Measurements from ENCODE around the gene SEPHS1.
"Not testable (repeated sequence)": the region's sequence is repeated elsewhere in the genome, so short reads cannot be mapped to it uniquely, and the experiment has no call there.

Gene SEPHS1

DNA sequence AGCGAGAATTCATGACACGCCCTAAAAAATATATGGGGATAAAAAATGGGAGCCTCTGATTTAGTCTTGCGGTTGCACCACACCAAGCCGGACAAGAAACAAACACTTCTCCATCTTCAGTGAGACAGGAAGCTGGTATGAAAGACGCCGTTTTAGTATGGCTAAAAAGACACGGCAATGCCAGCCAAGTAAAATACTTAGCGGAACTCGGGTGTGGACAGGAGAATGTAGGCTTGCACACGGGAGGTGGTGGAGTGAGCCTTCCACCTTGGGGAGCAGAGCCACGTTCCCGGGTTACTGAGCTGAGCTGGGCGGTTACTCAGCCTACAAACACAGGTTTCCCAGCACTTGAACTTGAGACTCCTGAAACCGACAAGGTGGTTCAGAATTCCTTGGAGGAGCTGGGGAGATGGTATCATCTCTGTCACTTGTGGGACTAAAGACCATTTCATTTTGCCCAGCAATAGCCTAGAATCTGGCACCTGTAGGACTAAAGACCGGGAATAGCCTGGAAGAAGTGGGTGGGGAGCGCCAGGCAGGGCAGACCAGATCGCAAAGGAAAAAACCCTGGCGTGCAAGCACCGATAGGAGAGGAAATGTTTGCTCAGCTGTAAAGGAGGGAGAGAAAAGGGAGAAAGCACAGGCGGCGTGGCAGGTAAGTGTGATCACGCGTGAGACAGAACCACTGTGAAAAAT lies 34.8 kb upstream of the SEPHS1 start:
- DNase-seq, result no peak
- Histone ChIP-seq H3K4me3 (ENCODE audit: low read depth, low read length) (no peak overlapping the region), H3K36me3 (no peaks in the 10 kb centered on the region), H3K27me3 (ENCODE audit: insufficient read depth, low read depth, severe bottlenecking) (no peaks in the 10 kb centered on the region), H3K27ac (no peak overlapping the region), H3K9me3 (ENCODE audit: severe bottlenecking) (no peaks in the 10 kb centered on the region)
- TF ChIP-seq, protein P1, sequence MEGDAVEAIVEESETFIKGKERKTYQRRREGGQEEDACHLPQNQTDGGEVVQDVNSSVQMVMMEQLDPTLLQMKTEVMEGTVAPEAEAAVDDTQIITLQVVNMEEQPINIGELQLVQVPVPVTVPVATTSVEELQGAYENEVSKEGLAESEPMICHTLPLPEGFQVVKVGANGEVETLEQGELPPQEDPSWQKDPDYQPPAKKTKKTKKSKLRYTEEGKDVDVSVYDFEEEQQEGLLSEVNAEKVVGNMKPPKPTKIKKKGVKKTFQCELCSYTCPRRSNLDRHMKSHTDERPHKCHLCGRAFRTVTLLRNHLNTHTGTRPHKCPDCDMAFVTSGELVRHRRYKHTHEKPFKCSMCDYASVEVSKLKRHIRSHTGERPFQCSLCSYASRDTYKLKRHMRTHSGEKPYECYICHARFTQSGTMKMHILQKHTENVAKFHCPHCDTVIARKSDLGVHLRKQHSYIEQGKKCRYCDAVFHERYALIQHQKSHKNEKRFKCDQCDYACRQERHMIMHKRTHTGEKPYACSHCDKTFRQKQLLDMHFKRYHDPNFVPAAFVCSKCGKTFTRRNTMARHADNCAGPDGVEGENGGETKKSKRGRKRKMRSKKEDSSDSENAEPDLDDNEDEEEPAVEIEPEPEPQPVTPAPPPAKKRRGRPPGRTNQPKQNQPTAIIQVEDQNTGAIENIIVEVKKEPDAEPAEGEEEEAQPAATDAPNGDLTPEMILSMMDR (IDR thresholded peaks at IDR 0.05; ENCODE audit: low read depth, low read length), result no peak

DNA sequence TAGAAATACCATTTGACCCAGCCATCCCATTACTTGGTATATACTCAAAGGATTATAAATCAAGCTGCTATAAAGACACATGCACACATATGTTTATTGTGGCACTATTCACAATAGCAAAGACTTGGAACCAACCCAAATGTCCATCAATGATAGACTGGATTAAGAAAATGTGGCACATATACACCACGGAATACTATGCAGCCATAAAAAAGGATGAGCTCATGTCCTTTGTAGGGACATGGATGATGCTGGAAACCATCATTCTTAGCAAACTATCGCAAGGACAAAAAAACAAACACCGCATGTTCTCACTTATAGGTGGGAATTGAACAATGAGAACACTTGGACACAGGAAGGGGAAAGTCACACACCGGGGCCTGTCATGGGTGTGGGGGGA lies 31.0 kb upstream of the SEPHS1 start:
- not testable (repeated sequence) for H3K9me3 ChIP-seq (ENCODE audit: severe bottlenecking); DNase-seq; H3K27me3 ChIP-seq (ENCODE audit: insufficient read depth, low read depth, severe bottlenecking); H3K4me3 ChIP-seq (ENCODE audit: low read depth, low read length); H3K27ac ChIP-seq; H3K36me3 ChIP-seq

DNA sequence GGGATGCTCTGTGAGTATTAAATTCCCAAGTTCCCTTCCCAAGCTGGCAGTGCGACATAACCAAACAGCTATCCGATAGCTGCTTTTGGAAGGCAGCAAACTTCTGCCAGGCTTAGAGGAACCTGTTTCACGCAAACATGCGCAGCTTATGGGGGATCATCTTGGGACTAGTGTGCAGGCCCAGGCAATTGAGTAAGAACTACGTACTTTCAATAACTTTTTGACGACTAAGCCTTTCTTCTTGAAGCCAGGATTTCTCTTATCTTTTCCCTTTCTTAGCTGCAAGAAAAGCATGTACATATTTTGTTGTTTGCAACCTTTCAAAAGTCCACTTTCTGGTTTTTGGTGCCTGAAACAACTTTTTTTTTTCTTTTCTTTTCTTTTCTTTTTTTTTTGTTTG lies 28.7 kb upstream of the SEPHS1 start:
- TF ChIP-seq, protein P1 (IDR thresholded peaks at IDR 0.05; ENCODE audit: low read depth, low read length), result no peak
- no peaks in the 10 kb centered on the region for H3K36me3 ChIP-seq
- DNase-seq, result no peak
- H3K4me3 ChIP-seq (ENCODE audit: low read depth, low read length), result no peak overlapping the region
- H3K27me3 ChIP-seq (ENCODE audit: insufficient read depth, low read depth, severe bottlenecking), result no peaks in the 10 kb centered on the region
- H3K27ac ChIP-seq, result no peak overlapping the region
- H3K9me3 ChIP-seq (ENCODE audit: severe bottlenecking), result no peaks in the 10 kb centered on the region

DNA sequence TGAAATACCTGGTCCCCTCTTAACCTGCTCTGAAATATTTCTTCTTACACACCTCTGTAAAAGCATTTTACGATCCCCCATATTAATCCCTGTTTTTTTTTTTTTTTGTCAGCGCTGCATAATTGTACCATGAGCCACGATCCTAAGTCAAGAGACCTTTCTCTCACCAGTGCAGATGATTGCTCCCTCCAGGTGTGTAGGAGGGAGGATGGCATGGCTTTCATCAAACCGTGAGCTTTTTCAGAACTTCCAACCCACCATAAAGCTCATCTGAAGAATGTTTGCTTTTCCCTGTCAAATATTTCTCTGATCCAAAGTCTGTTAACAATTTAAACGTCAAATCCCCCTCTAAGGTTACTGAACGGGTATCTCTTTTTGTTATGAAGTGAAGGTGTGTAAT lies 28.2 kb upstream of the SEPHS1 start:
- Histone ChIP-seq H3K27ac (no peak overlapping the region), H3K9me3 (ENCODE audit: severe bottlenecking) (no peaks in the 10 kb centered on the region), H3K4me3 (ENCODE audit: low read depth, low read length) (no peak overlapping the region), H3K36me3 (no peaks in the 10 kb centered on the region), H3K27me3 (ENCODE audit: insufficient read depth, low read depth, severe bottlenecking) (no peaks in the 10 kb centered on the region)
- no peak for DNase-seq
- TF ChIP-seq, protein P1 (IDR thresholded peaks at IDR 0.05; ENCODE audit: low read depth, low read length), result no peak

GRCh38 chr10:13375791-13376190 lies 27.7 kb upstream of the SEPHS1 start:
- Histone ChIP-seq H3K36me3 (no peaks in the 10 kb centered on the region), H3K27me3 (ENCODE audit: insufficient read depth, low read depth, severe bottlenecking) (no peaks in the 10 kb centered on the region), H3K27ac (no peak overlapping the region), H3K4me3 (ENCODE audit: low read depth, low read length) (no peak overlapping the region), H3K9me3 (ENCODE audit: severe bottlenecking) (no peaks in the 10 kb centered on the region)
- no peak for DNase-seq
- TF ChIP-seq, protein P1 (IDR thresholded peaks at IDR 0.05; ENCODE audit: low read depth, low read length), result no peak

- no peak for DNase-seq
- H3K4me3 ChIP-seq (ENCODE audit: low read depth, low read length), result no peak overlapping the region
- no peaks in the 10 kb centered on the region for H3K27me3 ChIP-seq (ENCODE audit: insufficient read depth, low read depth, severe bottlenecking)
- no peaks in the 10 kb centered on the region for H3K36me3 ChIP-seq
- TF ChIP-seq, protein P1 (IDR thresholded peaks at IDR 0.05; ENCODE audit: low read depth, low read length), result no peak
- no peaks in the 10 kb centered on the region for H3K9me3 ChIP-seq (ENCODE audit: severe bottlenecking)
- H3K27ac ChIP-seq, result no peak overlapping the region
These were observed 25.6 kb upstream of the SEPHS1 start for GRCh38 chr10:13373644-13374043.
